NCI-H2107 treated with DMSO at 0.1 percent for 48 hours (cell line): ENCODE results near the gene GAPDH.
A peak's percentile ranks its signal among the peaks of the same experiment; 100 is the strongest.

Experiments
- DNase-seq: peaks from one replicate; lab custom pipeline; 2025; ENCODE audit not compliant: unreplicated experiment; lab: John Stamatoyannopoulos, UW

The GAPDH gene

DNA sequence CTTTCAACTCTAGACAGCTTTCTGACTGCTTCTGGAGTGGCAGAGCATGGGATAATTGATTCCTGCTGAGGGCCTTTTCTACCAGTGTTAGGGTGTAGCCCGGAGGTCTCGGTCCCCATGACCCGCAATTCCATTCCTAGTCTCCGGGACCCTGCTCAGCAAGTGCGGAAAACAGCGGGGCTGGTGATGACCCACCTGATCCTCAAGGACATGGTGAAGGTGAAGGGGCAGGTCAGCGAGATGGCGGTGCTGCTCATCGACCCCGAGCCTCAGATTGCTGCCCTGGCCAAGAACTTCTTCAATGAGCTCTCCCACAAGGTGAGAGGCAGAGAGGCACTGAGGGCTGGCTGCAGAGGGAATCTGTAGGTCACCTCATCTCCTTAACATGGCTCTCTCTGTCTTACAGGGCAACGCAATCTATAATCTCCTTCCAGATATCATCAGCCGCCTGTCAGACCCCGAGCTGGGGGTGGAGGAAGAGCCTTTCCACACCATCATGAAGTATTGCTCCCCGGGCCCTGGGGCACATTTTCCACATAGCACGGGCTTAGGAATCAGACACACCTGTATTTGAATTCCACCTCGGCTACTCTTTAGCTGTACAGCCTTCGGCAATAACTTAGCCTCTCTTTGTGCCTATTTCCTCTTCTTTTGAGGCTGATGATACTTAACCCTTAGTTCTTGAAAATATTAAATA, 5.6 kb upstream of the GAPDH start:
- no peak for DNase-seq

DNA sequence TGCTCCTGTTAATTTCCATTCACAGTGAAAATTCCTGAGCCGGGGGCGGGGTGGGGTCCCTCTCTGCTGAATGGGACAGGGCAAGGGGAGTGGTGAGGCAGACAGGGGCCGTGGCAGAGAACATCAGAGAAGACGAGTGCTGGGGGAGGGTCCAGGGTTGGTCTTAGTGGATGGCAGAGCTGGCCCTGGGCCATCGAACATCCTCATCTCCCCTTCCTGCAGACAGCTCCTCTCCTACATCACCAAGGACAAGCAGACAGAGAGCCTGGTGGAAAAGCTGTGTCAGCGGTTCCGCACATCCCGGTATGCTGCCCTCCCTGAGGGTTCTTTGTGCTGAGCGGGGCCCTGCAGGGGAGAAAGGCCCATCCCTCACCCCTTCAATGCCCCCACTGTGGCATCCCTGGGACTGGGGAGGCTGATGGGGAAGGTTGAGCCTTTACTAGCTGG, 5.0 kb upstream of the GAPDH start:
- DNase-seq = no peak

DNA sequence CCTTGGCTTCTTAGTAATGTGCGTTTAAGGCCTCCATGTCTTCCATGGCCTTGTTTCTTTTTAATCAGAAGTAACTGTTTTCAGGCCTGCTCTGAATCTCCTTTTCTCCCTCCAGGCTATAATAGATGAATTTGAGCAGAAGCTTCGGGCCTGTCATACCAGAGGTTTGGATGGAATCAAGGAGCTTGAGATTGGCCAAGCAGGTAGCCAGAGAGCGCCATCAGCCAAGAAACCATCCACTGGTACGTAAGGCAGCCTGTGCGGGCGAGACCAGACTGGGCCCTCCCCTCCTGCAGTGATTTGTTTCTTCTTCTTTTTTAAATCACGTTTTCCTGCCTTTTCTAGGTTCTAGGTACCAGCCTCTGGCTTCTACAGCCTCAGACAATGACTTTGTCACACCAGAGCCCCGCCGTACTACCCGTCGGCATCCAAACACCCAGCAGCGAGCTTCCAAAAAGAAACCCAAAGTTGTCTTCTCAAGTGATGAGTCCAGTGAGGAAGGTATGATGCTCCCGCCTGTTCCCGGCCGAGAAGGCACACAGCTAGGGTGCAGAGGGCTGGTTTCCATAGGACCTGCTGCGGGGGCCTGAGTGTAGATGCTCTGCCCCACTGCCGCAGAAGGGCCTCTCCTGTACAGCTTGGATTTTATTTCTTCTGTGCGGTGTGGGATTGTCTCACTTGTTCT, 3.6 kb upstream of the GAPDH start:
- no peak for DNase-seq

DNA sequence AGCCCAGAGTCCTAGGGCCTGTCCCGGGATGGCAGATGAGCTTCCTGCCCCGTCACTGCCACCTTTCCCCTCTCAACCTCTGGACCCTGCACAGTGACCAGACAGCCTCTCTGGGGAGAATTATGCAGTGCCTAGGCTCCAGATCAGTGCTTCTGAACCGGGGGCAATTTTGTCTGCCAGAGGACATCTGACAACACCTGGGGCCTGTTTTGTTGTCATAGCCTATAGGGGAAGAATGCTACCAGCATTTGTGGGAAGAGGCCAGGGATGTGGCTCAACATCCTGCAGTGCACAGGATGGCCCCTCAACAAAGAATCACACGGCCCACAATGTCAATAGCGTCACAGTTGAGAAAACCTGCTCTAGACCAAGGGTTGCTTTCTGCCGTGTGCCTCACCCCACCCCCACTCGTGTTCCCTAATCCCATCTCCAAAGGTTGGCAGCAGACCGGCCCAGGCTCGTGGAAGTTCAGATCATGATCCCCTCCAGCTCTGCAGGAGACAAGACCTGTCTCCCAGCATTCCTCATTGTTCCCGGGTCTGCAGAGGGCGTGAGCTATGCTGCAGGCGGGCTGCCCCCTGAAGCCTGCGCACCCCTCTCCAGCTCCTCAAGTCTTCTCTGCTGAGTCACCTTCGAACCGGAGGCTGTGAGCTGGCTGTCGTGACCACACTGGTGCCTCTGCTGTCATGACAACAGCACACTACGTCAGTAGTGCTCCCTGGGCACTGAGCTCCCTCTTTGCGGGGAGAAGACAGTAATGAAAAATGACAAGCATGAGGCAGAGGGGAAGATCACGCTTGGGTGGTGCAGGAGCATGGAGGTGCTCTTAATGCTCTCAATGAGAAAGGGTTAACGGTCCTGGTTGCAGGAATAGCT, 2.0 kb upstream of the GAPDH start:
- DNase-seq = peak; percentile 46

DNA sequence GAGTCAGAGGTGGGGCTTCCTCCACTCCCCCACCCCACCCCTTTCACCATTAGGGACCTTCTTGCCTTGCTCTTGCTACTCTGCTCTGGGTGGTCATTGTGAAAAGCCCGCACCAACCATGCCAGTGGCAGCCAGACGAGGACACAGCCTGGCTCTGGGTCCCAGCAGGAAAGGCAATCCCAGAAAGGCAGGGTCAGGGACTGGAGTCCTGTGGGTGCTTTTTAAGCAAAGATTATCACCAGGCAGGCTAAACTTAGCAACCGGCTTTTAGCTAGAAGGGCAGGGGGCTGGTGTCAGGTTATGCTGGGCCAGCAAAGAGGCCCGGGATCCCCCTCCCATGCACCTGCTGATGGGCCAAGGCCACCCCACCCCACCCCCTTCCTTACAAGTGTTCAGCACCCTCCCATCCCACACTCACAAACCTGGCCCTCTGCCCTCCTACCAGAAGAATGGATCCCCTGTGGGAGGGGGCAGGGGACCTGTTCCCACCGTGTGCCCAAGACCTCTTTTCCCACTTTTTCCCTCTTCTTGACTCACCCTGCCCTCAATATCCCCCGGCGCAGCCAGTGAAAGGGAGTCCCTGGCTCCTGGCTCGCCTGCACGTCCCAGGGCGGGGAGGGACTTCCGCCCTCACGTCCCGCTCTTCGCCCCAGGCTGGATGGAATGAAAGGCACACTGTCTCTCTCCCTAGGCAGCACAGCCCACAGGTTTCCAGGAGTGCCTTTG, 1.2 kb upstream of the GAPDH start:
- DNase-seq = peak; percentile 71

DNA sequence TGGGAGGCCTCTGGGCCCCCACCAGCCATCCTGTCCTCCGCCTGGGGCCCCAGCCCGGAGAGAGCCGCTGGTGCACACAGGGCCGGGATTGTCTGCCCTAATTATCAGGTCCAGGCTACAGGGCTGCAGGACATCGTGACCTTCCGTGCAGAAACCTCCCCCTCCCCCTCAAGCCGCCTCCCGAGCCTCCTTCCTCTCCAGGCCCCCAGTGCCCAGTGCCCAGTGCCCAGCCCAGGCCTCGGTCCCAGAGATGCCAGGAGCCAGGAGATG, 729 bp upstream of the GAPDH start:
- DNase-seq = no peak

DNA sequence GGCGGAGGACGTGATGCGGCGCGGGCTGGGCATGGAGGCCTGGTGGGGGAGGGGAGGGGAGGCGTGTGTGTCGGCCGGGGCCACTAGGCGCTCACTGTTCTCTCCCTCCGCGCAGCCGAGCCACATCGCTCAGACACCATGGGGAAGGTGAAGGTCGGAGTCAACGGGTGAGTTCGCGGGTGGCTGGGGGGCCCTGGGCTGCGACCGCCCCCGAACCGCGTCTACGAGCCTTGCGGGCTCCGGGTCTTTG, 303 bp downstream of the GAPDH start:
- no peak for DNase-seq

DNA sequence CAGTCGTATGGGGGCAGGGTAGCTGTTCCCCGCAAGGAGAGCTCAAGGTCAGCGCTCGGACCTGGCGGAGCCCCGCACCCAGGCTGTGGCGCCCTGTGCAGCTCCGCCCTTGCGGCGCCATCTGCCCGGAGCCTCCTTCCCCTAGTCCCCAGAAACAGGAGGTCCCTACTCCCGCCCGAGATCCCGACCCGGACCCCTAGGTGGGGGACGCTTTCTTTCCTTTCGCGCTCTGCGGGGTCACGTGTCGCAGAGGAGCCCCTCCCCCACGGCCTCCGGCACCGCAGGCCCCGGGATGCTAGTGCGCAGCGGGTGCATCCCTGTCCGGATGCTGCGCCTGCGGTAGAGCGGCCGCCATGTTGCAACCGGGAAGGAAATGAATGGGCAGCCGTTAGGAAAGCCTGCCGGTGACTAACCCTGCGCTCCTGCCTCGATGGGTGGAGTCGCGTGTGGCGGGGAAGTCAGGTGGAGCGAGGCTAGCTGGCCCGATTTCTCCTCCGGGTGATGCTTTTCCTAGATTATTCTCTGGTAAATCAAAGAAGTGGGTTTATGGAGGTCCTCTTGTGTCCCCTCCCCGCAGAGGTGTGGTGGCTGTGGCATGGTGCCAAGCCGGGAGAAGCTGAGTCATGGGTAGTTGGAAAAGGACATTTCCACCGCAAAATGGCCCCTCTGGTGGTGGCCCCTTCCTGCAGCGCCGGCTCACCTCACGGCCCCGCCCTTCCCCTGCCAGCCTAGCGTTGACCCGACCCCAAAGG, 804 bp downstream of the GAPDH start:
- no peak for DNase-seq

DNA sequence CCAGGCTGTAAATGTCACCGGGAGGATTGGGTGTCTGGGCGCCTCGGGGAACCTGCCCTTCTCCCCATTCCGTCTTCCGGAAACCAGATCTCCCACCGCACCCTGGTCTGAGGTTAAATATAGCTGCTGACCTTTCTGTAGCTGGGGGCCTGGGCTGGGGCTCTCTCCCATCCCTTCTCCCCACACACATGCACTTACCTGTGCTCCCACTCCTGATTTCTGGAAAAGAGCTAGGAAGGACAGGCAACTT, 1.3 kb downstream of the GAPDH start:
- no peak for DNase-seq

DNA sequence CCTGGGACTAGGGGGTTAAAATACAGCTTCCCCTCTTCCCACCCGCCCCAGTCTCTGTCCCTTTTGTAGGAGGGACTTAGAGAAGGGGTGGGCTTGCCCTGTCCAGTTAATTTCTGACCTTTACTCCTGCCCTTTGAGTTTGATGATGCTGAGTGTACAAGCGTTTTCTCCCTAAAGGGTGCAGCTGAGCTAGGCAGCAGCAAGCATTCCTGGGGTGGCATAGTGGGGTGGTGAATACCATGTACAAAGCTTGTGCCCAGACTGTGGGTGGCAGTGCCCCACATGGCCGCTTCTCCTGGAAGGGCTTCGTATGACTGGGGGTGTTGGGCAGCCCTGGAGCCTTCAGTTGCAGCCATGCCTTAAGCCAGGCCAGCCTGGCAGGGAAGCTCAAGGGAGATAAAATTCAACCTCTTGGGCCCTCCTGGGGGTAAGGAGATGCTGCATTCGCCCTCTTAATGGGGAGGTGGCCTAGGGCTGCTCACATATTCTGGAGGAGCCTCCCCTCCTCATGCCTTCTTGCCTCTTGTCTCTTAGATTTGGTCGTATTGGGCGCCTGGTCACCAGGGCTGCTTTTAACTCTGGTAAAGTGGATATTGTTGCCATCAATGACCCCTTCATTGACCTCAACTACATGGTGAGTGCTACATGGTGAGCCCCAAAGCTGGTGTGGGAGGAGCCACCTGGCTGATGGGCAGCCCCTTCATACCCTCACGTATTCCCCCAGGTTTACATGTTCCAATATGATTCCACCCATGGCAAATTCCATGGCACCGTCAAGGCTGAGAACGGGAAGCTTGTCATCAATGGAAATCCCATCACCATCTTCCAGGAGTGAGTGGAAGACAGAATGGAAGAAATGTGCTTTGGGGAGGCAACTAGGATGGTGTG, 1.9 kb downstream of the GAPDH start:
- DNase-seq = no peak

DNA sequence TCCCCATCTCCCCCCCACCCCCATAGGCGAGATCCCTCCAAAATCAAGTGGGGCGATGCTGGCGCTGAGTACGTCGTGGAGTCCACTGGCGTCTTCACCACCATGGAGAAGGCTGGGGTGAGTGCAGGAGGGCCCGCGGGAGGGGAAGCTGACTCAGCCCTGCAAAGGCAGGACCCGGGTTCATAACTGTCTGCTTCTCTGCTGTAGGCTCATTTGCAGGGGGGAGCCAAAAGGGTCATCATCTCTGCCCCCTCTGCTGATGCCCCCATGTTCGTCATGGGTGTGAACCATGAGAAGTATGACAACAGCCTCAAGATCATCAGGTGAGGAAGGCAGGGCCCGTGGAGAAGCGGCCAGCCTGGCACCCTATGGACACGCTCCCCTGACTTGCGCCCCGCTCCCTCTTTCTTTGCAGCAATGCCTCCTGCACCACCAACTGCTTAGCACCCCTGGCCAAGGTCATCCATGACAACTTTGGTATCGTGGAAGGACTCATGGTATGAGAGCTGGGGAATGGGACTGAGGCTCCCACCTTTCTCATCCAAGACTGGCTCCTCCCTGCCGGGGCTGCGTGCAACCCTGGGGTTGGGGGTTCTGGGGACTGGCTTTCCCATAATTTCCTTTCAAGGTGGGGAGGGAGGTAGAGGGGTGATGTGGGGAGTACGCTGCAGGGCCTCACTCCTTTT, 2.7 kb downstream of the GAPDH start:
- DNase-seq = no peak

DNA sequence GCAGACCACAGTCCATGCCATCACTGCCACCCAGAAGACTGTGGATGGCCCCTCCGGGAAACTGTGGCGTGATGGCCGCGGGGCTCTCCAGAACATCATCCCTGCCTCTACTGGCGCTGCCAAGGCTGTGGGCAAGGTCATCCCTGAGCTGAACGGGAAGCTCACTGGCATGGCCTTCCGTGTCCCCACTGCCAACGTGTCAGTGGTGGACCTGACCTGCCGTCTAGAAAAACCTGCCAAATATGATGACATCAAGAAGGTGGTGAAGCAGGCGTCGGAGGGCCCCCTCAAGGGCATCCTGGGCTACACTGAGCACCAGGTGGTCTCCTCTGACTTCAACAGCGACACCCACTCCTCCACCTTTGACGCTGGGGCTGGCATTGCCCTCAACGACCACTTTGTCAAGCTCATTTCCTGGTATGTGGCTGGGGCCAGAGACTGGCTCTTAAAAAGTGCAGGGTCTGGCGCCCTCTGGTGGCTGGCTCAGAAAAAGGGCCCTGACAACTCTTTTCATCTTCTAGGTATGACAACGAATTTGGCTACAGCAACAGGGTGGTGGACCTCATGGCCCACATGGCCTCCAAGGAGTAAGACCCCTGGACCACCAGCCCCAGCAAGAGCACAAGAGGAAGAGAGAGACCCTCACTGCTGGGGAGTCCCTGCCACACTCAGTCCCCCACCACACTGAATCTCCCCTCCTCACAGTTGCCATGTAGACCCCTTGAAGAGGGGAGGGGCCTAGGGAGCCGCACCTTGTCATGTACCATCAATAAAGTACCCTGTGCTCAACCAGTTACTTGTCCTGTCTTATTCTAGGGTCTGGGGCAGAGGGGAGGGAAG, 3.5 kb downstream of the GAPDH start:
- DNase-seq = peak; percentile 55

DNA sequence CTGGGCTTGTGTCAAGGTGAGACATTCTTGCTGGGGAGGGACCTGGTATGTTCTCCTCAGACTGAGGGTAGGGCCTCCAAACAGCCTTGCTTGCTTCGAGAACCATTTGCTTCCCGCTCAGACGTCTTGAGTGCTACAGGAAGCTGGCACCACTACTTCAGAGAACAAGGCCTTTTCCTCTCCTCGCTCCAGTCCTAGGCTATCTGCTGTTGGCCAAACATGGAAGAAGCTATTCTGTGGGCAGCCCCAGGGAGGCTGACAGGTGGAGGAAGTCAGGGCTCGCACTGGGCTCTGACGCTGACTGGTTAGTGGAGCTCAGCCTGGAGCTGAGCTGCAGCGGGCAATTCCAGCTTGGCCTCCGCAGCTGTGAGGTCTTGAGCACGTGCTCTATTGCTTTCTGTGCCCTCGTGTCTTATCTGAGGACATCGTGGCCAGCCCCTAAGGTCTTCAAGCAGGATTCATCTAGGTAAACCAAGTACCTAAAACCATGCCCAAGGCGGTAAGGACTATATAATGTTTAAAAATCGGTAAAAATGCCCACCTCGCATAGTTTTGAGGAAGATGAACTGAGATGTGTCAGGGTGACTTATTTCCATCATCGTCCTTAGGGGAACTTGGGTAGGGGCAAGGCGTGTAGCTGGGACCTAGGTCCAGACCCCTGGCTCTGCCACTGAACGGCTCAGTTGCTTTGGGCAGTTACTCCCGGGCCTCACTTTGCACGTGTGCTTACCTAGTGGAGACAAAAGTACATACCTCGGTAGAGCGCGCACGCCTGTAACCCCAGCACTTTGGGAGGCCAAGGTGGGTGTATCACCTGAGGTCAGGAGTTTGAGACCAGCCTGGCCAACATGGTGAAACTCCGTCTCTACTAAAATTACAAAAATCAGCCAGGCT, 4.3 kb downstream of the GAPDH start:
- DNase-seq = no peak

DNA sequence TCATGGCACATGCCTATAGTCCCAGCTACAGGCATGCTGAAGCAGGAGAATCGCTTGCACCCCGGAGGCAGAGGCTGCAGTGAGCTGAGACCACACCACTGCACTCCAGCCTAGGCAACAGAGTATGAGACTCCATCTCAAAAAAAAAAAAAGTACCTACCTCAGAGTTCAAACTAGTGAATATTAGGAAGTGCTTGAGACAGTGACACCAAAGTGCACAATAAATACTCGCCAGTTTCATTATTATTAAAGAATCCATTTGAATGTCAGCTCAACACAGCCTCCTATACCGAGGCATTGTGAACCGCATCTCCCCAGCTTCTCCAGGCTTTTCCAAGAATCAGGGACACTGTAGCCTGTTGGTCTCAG, 5.0 kb downstream of the GAPDH start:
- DNase-seq = no peak

DNA sequence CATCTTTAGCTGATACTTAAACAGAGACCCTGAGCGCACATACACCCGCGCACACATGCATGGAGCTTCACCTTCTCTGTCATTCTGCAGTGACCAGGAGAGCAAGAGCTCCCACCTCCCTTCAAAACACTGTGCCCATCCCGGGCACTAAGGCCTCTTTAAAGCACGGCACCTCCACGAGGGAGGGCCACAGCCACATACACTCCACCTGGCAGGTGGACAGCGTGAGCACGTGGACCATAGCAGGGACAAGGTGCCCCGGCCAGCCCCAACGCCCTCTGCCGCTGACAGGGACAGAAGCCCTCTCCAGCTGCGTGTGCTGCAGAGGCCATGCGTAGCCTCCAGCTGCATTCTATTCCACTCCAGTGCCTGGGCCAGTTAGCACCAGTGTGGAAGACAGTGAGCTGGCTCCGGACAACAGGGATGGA, 5.4 kb downstream of the GAPDH start:
- DNase-seq = no peak

DNA sequence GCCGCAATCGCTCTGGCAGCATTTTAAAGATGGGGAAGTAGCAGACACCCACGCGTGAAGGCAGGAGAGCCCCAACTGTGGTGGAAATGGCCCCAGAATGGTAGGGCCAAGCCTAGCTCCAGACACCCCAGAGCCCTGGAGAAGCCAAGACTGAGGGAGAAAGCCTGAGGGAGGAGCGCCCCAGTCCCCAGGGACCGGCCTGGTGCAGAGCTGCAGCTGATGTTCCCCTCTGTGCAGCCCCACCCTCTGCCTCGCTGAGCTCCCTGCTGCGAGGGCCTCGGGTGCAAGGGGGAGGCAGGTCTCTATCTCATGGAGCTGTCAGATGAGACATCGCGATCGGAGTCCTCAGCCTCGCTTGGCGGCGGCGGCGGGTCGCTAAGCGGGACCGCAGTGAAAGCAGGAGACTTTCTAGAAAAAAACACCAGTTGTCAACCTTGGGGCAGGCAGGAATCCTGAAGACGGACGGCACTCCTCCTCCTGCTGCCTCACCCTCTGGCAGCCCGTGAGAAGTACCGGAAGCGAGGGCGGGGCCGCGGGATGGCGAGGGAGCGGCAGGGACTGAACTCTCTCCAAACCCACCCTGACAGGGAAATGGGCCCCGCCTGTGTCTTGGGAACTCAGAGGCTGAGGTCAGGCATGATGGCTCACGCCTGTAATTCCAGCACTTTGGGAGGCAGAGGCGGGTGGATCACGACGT, 6.0 kb downstream of the GAPDH start:
- peak; percentile 84 for DNase-seq
